ENCODE measurements around the gene P2RY2. TPM values are rescaled to one million over a fixed set of nuclear protein-coding genes. Genes with fewer than 3 reads are reported as not detected.

P2RY2 gene
- total RNA-seq, 1 experiment from 2014 or later = 1.0 TPM

DNA sequence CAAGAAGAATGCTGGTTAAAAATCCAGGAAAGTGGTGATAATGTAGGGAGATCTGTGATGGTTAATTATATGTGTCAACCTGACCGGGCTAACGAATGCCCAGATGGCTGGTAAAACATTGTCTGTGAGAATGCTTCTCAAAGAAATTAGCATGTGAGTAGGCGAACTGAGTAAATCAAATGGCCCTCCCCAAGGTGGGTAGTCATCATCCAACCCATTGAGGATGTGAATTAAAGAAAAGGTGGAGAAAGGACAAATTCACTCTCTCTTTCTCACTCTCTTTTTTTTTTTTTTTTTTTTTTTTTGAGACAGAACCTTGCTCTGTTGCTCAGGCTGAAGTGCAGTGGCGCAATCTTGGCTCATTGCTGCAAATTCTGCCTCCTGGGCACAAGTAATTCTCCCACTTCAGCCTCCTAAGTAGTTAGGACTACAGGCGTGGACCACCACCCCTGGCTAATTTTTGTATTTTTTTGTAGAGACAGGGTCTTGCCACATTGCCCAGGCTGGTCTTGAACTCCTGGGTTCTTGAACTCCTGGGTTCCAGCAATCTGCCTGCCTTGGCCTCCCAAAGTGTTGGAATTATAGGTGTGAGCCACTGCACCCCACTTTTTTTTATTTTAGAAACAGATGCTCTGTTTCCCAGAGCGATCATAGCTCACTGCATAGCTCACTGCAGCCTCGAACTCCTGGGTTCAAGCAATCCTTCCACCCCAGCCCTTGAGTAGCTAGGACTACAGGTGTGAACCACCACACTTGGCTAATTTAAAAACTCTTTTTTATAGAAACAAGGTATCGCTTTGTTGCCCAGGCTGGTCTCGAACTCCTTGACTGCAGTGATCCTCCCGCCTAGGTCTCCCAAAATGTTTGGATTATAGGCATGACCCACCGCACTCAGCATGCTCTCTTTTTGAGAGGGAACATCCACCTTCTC is 32.0 kb downstream of the P2RY2 start:
- ChIA-PET POLR2A (interaction anchor here (0.8 kb wide), 1 partner anchor 13 kb away, joined by 3 read pairs; no protein-coding TSS in a partner anchor), CTCF (interaction anchor here (0.7 to 1.1 kb wide), 2 partner anchors 40 to 322 kb away, joined by 3 read pairs; no protein-coding TSS in a partner anchor)
- Mint-ChIP-seq H3K27ac (ENCODE audit: low read depth, unreplicated experiment) (no peak overlapping the region), H3K27me3 (ENCODE audit: insufficient read depth, unreplicated experiment) (peaks cover 5% of the 10 kb centered on the region), H3K4me3 (ENCODE audit: unreplicated experiment) (no peak overlapping the region), H3K4me1 (ENCODE audit: insufficient read depth, unreplicated experiment) (peaks cover 8% of the 10 kb centered on the region), H3K9me3 (ENCODE audit: unreplicated experiment) (no peaks in the 10 kb centered on the region), H3K36me3 (ENCODE audit: insufficient read depth, unreplicated experiment) (no peaks in the 10 kb centered on the region)
- intact Hi-C loops (cut with micrococcal nuclease) = loop anchor here (10.0 kb wide), 1 partner anchor 525 kb away; no protein-coding TSS in a partner anchor
- DNase-seq (ENCODE audit: unreplicated experiment) = no peak
- TF ChIP-seq, protein P1, sequence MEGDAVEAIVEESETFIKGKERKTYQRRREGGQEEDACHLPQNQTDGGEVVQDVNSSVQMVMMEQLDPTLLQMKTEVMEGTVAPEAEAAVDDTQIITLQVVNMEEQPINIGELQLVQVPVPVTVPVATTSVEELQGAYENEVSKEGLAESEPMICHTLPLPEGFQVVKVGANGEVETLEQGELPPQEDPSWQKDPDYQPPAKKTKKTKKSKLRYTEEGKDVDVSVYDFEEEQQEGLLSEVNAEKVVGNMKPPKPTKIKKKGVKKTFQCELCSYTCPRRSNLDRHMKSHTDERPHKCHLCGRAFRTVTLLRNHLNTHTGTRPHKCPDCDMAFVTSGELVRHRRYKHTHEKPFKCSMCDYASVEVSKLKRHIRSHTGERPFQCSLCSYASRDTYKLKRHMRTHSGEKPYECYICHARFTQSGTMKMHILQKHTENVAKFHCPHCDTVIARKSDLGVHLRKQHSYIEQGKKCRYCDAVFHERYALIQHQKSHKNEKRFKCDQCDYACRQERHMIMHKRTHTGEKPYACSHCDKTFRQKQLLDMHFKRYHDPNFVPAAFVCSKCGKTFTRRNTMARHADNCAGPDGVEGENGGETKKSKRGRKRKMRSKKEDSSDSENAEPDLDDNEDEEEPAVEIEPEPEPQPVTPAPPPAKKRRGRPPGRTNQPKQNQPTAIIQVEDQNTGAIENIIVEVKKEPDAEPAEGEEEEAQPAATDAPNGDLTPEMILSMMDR (IDR thresholded peaks at IDR 0.05; ENCODE audit: unreplicated experiment) = no peak
- no TSS peak for BruUV-seq (replicated peaks)

DNA sequence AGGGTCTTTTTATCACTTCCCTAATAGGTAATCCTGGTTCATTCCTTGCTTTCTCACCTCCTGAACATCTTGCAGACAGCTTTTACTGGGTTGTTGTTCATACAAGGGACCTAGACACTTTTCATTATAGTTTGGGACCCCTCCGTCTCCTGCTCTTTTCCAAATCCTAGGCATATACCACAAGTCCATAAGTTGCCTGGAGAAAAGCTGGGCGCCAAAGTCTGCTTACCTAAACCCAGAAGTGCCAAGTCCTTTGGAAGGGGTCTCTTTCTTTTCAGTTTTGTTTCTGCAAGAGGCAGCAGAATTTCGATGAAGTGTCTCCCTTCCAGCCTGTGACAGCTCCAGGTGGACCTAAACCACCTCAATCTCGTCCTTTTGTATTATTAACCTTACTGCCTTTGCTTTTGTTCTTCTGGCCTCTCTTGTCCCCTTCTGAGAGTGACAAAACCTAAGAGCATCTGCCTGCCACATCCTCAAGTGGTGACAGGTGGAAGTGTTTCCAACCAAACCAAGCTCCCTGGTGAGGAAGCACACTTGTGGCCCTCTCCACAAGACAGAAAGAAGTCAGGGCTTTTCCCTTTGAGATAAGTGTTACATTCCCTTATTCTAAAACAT is 34.6 kb downstream of the P2RY2 start:
- H3K27ac Mint-ChIP-seq (ENCODE audit: low read depth, unreplicated experiment) = no peak overlapping the region
- no peak overlapping the region for H3K4me3 Mint-ChIP-seq (ENCODE audit: unreplicated experiment)
- no peak for DNase-seq (ENCODE audit: unreplicated experiment)
- ChIA-PET CTCF (interaction anchor here (0.5 to 1.1 kb wide), 4 partner anchors 9 to 421 kb away, joined by 3 to 4 read pairs (median 4); no protein-coding TSS in a partner anchor), POLR2A (interaction anchor here (1.2 kb wide), 1 partner anchor 66 kb away, joined by 4 read pairs; no protein-coding TSS in a partner anchor)
- H3K27me3 Mint-ChIP-seq (ENCODE audit: insufficient read depth, unreplicated experiment) = no peaks in the 10 kb centered on the region
- peaks cover 6% of the 10 kb centered on the region for H3K36me3 Mint-ChIP-seq (ENCODE audit: insufficient read depth, unreplicated experiment)
- BruUV-seq (replicated peaks) = no TSS peak
- H3K4me1 Mint-ChIP-seq (ENCODE audit: insufficient read depth, unreplicated experiment) = peaks cover 14% of the 10 kb centered on the region
- intact Hi-C loops (cut with micrococcal nuclease) = no loop called here
- TF ChIP-seq, protein P1 (IDR thresholded peaks at IDR 0.05; ENCODE audit: unreplicated experiment) = no peak
- no peaks in the 10 kb centered on the region for H3K9me3 Mint-ChIP-seq (ENCODE audit: unreplicated experiment)

DNA sequence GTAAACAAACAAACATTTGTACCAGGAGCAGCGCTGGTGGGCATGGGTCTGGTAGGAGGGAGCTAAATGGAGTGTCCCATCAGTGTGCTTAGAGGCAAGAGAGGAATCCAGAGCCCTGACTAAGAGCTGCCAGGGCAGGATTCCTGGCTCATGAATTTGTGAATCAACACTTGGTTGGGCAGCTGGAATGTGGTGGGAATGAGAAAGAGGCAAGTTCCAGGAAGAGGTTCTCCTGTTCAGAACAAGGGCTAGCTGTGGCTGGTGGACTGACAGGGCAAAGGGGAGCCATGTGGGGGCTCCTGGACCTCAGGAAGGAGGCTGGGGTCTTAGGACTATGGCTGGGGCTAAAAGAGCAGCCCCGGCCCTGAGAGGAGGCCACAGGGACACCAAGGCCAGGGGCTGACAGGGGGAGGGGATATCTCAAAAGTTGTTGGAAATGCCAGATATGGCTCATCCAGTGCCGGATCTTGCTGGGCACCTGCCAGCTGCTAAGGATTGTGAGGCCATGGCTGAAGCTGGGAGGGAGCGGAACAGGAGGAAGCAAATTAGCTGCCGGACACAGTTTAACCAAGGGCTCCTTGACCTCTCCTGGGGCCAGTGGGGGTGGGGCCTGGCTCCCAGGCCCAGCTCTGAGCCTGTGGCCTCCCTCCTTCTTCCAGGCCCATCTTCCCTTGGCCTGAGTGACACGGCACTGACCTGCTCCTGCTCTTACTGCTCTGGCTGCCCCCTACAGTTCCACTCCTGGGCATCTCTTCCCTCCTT is 39.4 kb downstream of the P2RY2 start:
- peak; percentile 65 for DNase-seq (ENCODE audit: unreplicated experiment)
- ChIA-PET POLR2A (interaction anchor here (0.5 kb wide), 1 partner anchor 32 kb away, joined by 3 read pairs; no protein-coding TSS in a partner anchor), CTCF (interaction anchor here (0.5 to 0.6 kb wide), 2 partner anchors 65 to 72 kb away, joined by 4 read pairs; no protein-coding TSS in a partner anchor)
- H3K36me3 Mint-ChIP-seq (ENCODE audit: insufficient read depth, unreplicated experiment) = peaks cover 6% of the 10 kb centered on the region
- H3K4me1 Mint-ChIP-seq (ENCODE audit: insufficient read depth, unreplicated experiment) = peaks cover 8% of the 10 kb centered on the region
- TF ChIP-seq, protein P1 (IDR thresholded peaks at IDR 0.05; ENCODE audit: unreplicated experiment) = no peak
- H3K27ac Mint-ChIP-seq (ENCODE audit: low read depth, unreplicated experiment) = peak overlapping the region; percentile 40
- no TSS peak for BruUV-seq (replicated peaks)
- no peaks in the 10 kb centered on the region for H3K27me3 Mint-ChIP-seq (ENCODE audit: insufficient read depth, unreplicated experiment)
- no peak overlapping the region for H3K4me3 Mint-ChIP-seq (ENCODE audit: unreplicated experiment)
- intact Hi-C loops (cut with micrococcal nuclease) = no loop called here
- no peaks in the 10 kb centered on the region for H3K9me3 Mint-ChIP-seq (ENCODE audit: unreplicated experiment)
